ENCODE results near the gene POP4. TPM values are rescaled to one million over a fixed set of nuclear protein-coding genes. Genes with fewer than 3 reads are reported as not detected.

The POP4 gene
- total RNA-seq, 1 experiment from 2014 or later = 60.3 TPM

- Mint-ChIP-seq H3K36me3 (ENCODE audit: insufficient read depth, unreplicated experiment) (no peaks in the 10 kb centered on the region), H3K9me3 (ENCODE audit: unreplicated experiment) (peaks cover 15% of the 10 kb centered on the region), H3K4me3 (ENCODE audit: unreplicated experiment) (no peak overlapping the region), H3K27ac (ENCODE audit: low read depth, unreplicated experiment) (no peak overlapping the region), H3K4me1 (ENCODE audit: insufficient read depth, unreplicated experiment) (no peaks in the 10 kb centered on the region), H3K27me3 (ENCODE audit: insufficient read depth, unreplicated experiment) (no peaks in the 10 kb centered on the region)
- ChIA-PET POLR2A (interaction anchor here (0.6 kb wide), 1 partner anchor 506 kb away, joined by 3 read pairs; no protein-coding TSS in a partner anchor), CTCF (no interaction called here)
- no peak for TF ChIP-seq CTCF (IDR thresholded peaks at IDR 0.05; ENCODE audit: unreplicated experiment)
- no peak for DNase-seq (ENCODE audit: unreplicated experiment)
- intact Hi-C loops (cut with micrococcal nuclease) = no loop called here
- BruUV-seq (replicated peaks) = no TSS peak
Observed at GRCh38 chr19:29561601-29562000, 44.5 kb upstream of the POP4 start.

- Mint-ChIP-seq H3K4me1 (ENCODE audit: insufficient read depth, unreplicated experiment) (no peaks in the 10 kb centered on the region), H3K4me3 (ENCODE audit: unreplicated experiment) (no peak overlapping the region), H3K9me3 (ENCODE audit: unreplicated experiment) (peaks cover 15% of the 10 kb centered on the region), H3K36me3 (ENCODE audit: insufficient read depth, unreplicated experiment) (no peaks in the 10 kb centered on the region), H3K27ac (ENCODE audit: low read depth, unreplicated experiment) (no peak overlapping the region), H3K27me3 (ENCODE audit: insufficient read depth, unreplicated experiment) (no peaks in the 10 kb centered on the region)
- no peak for TF ChIP-seq CTCF (IDR thresholded peaks at IDR 0.05; ENCODE audit: unreplicated experiment)
- DNase-seq (ENCODE audit: unreplicated experiment) = no peak
- intact Hi-C loops (cut with micrococcal nuclease) = no loop called here
- ChIA-PET POLR2A (no interaction called here), CTCF (no interaction called here)
- no TSS peak for BruUV-seq (replicated peaks)
Observed at GRCh38 chr19:29562299-29563297, 43.5 kb upstream of the POP4 start.

- no TSS peak for BruUV-seq (replicated peaks)
- Mint-ChIP-seq H3K4me3 (ENCODE audit: unreplicated experiment) (no peak overlapping the region), H3K4me1 (ENCODE audit: insufficient read depth, unreplicated experiment) (no peaks in the 10 kb centered on the region), H3K36me3 (ENCODE audit: insufficient read depth, unreplicated experiment) (no peaks in the 10 kb centered on the region), H3K27me3 (ENCODE audit: insufficient read depth, unreplicated experiment) (no peaks in the 10 kb centered on the region), H3K9me3 (ENCODE audit: unreplicated experiment) (peaks cover 10% of the 10 kb centered on the region), H3K27ac (ENCODE audit: low read depth, unreplicated experiment) (no peak overlapping the region)
- CTCF ChIA-PET = no interaction called here
- TF ChIP-seq CTCF (IDR thresholded peaks at IDR 0.05; ENCODE audit: unreplicated experiment) = no peak
- POLR2A ChIA-PET = no interaction called here
- DNase-seq (ENCODE audit: unreplicated experiment) = no peak
- intact Hi-C loops (cut with micrococcal nuclease) = no loop called here
Observed at GRCh38 chr19:29563486-29564101, 42.5 kb upstream of the POP4 start.

GRCh38 chr19:29564574-29565005, 41.5 kb upstream of the POP4 start:
- no peak for TF ChIP-seq CTCF (IDR thresholded peaks at IDR 0.05; ENCODE audit: unreplicated experiment)
- H3K9me3 Mint-ChIP-seq (ENCODE audit: unreplicated experiment) = peaks cover under 1% of the 10 kb centered on the region
- H3K27ac Mint-ChIP-seq (ENCODE audit: low read depth, unreplicated experiment) = no peak overlapping the region
- H3K4me1 Mint-ChIP-seq (ENCODE audit: insufficient read depth, unreplicated experiment) = no peaks in the 10 kb centered on the region
- no peak overlapping the region for H3K4me3 Mint-ChIP-seq (ENCODE audit: unreplicated experiment)
- no TSS peak for BruUV-seq (replicated peaks)
- intact Hi-C loops (cut with micrococcal nuclease) = no loop called here
- H3K27me3 Mint-ChIP-seq (ENCODE audit: insufficient read depth, unreplicated experiment) = no peaks in the 10 kb centered on the region
- H3K36me3 Mint-ChIP-seq (ENCODE audit: insufficient read depth, unreplicated experiment) = no peaks in the 10 kb centered on the region
- ChIA-PET POLR2A (no interaction called here), CTCF (interaction anchor here (0.8 kb wide), 1 partner anchor 11 kb away, joined by 3 read pairs; no protein-coding TSS in a partner anchor)
- no peak for DNase-seq (ENCODE audit: unreplicated experiment)
